K562 (cell line): ENCODE results near the gene NR1D1. TPM values are rescaled to one million over a fixed set of nuclear protein-coding genes. Genes with fewer than 3 reads are reported as not detected.

Experiments used
- ATAC-seq: fragments of 200-7000 bp; cut with Tn5 transposase; 3 replicates; pipeline ENCODE4 v1.9.1; 2020; ENCODE audit warnings: moderate library complexity
- BruUV-seq: library from RNA; stranded (reverse); fragments of 400-500 nt; replicated peaks from 2 replicates; lab custom pipeline; 2021; lab: Mats Ljungman, UMichigan
- CTCF ChIA-PET: fragments of 300-600 bp; formaldehyde crosslinking; extraction: SDS; loops from one replicate; lab custom pipeline; 2021; ENCODE audit warnings: low intra/inter-chr PET ratio; lab: Yijun Ruan, JAX
- POLR2A ChIA-PET: fragments of 300-600, 350-650 bp; sonication (Branson Sonifier 250); formaldehyde crosslinking; extraction: SDS; loops from one replicate; lab custom pipeline; 2021; ENCODE audit warnings: antibody characterized with exemption, inconsistent platforms; lab: Yijun Ruan, JAX
- DNase-seq, 4 experiments: peaks; one replicate each; pipeline versions ENCODE4 v3.0.0 to v3.0.0-alpha.2; 2011 to 2018; ENCODE audit warnings: low spot score in 3 of 4, mixed read lengths in 3 of 4; ENCODE audit errors: extremely low read depth in 1 of 4
- FAIRE-seq: peaks from 2 replicates; lab custom pipeline; 2011; peaks lifted over from hg19 to GRCh38; lab: Jason Lieb, UNC
- H2AFZ ChIP-seq: 2 replicates; pipeline ENCODE4 v1.6.0; 2011; ENCODE audit warnings: low read depth, low read length, control low read depth, inconsistent platforms
- H3K27ac ChIP-seq: fragments of 200-600 bp; 3 replicates; pipeline ENCODE4 v1.8.0; 2011; ENCODE audit warnings: low read depth, mild to moderate bottlenecking, control low read depth, inconsistent platforms, low read length, moderate library complexity, mixed read lengths; ENCODE audit errors: extremely low read depth
- H3K27me3 ChIP-seq, 2 experiments: fragments of 300-600 bp in 1 of 2; 2 replicates in 1 of 2; 3 replicates in 1 of 2; pipeline versions ENCODE4 v1.6.0 to v1.8.0; 2011; ENCODE audit warnings: inconsistent platforms in 2 of 2, low read length in 2 of 2, mild to moderate bottlenecking in 1 of 2, mixed read lengths in 1 of 2, moderate library complexity in 1 of 2; ENCODE audit not compliant: control insufficient read depth in 2 of 2, insufficient read depth in 2 of 2
- H3K36me3 ChIP-seq: fragments of 300-600 bp; 3 replicates; pipeline ENCODE4 v1.8.0; 2011; ENCODE audit warnings: mild to moderate bottlenecking, low read length, inconsistent platforms; ENCODE audit not compliant: control insufficient read depth, insufficient read depth
- H3K4me1 ChIP-seq, 2 experiments: fragments of 200-600 bp in 1 of 2; replicated peaks in 1 of 2; 2 replicates in 1 of 2; 3 replicates in 1 of 2; pipeline versions ENCODE4 v1.5.1 to v1.8.0; 2011; ENCODE audit warnings: inconsistent platforms in 2 of 2, low read length in 2 of 2, mild to moderate bottlenecking in 1 of 2, mixed read lengths in 1 of 2, moderate library complexity in 1 of 2; ENCODE audit not compliant: control insufficient read depth in 2 of 2, insufficient read depth in 2 of 2
- H3K4me2 ChIP-seq: 2 replicates; pipeline ENCODE4 v1.6.1; 2011; ENCODE audit warnings: low read length, control low read depth, inconsistent platforms, mixed read lengths; ENCODE audit not compliant: insufficient read depth
- H3K4me3 ChIP-seq: fragments of 200-600 bp; sonication (generic), shearing (Covaris generic); 2 replicates; pipeline ENCODE4 v1.5.1; 2016; ENCODE audit warnings: control low read depth, inconsistent platforms
- H3K79me2 ChIP-seq: fragments of 200-600 bp; 3 replicates; pipeline ENCODE4 v1.8.0; 2011; ENCODE audit warnings: low read length, inconsistent platforms; ENCODE audit not compliant: control insufficient read depth, insufficient read depth
- H3K9ac ChIP-seq, 2 experiments: 2 replicates each; pipeline versions ENCODE4 v1.6.0 to v1.6.1; 2011; ENCODE audit warnings: low read depth in 2 of 2, low read length in 2 of 2, control low read depth in 1 of 2, inconsistent platforms in 1 of 2, mild to moderate bottlenecking in 1 of 2, mixed read lengths in 1 of 2; ENCODE audit not compliant: insufficient read depth in 1 of 2
- H3K9me1 ChIP-seq: one replicate; pipeline ENCODE4 v1.6.0; 2011; ENCODE audit warnings: inconsistent platforms, mild to moderate bottlenecking, low read length, moderate library complexity; ENCODE audit not compliant: control insufficient read depth, insufficient read depth
- H3K9me3 ChIP-seq: replicated peaks from 2 replicates; pipeline ENCODE4 v1.5.1; 2011; ENCODE audit warnings: low read depth, low read length, inconsistent platforms; ENCODE audit not compliant: control insufficient read depth, insufficient read depth
- H4K20me1 ChIP-seq: replicated peaks from 2 replicates; pipeline ENCODE4 v1.6.1; 2011; ENCODE audit warnings: low read length, inconsistent platforms, mixed read lengths; ENCODE audit not compliant: control insufficient read depth, insufficient read depth
- EGR1 ChIP-seq: fragments of 450-650 bp; conservative IDR thresholded peaks from 2 replicates; pipeline ENCODE4 v1.6.1; 2017; ENCODE audit warnings: mild to moderate bottlenecking
- HDAC1 ChIP-seq, 2 experiments: fragments of 450-650 bp; IDR thresholded peaks; 2 replicates each; pipeline ENCODE4 v1.6.1; 2016 to 2017; ENCODE audit warnings: inconsistent platforms in 1 of 2, mild to moderate bottlenecking in 1 of 2, moderate library complexity in 1 of 2
- KDM1A ChIP-seq, 2 experiments: fragments of 450-650 bp; IDR thresholded peaks; 2 replicates each; pipeline ENCODE4 v1.6.1; 2016; ENCODE audit warnings: mild to moderate bottlenecking in 2 of 2
- MCM3 ChIP-seq: fragments of 450-650 bp; IDR thresholded peaks from 2 replicates; pipeline ENCODE4 v1.6.1; 2016
- MTA1 ChIP-seq: fragments of 450-650 bp; IDR thresholded peaks from 2 replicates; pipeline ENCODE4 v1.6.1; 2017; ENCODE audit warnings: borderline replicate concordance
- NCOA4 ChIP-seq: fragments of 450-650 bp; IDR thresholded peaks from 2 replicates; pipeline ENCODE4 v1.6.1; 2018; ENCODE audit warnings: mild to moderate bottlenecking; ENCODE audit not compliant: partially characterized antibody
- SMARCA5 ChIP-seq: fragments of 450-650 bp; IDR thresholded peaks from 2 replicates; pipeline ENCODE4 v1.6.1; 2016
- WGBS: fragments of 100-300 bp; shearing (Covaris generic); methylation state at CpG from one replicate; pipeline ENCODE4 v1.1.6; 2016; ENCODE audit warnings: low coverage, mixed read lengths; ENCODE audit not compliant: insufficient coverage; ENCODE audit errors: missing lambda C conversion rate; 5-methylcytosine and 5-hydroxymethylcytosine counted together
- in situ Hi-C: fragments of 300-500 bp; cut with MboI; formaldehyde crosslinking; loops from 4 replicates; pipeline ENCODE4 v1.15.0; 2018; ENCODE audit warnings: inconsistent platforms, mixed read lengths
- intact Hi-C: fragments of 100-400 bp; cut with micrococcal nuclease; formaldehyde crosslinking; loops from 2 replicates; pipeline ENCODE4 v1.14.2; 2022
- polyA plus RNA-seq, 8 experiments: library from polyadenylated mRNA; depleted of rRNA in 4 of 8; stranded (reverse) in 5 of 8; unstranded in 3 of 8; fragments of >200 nt; fragmentation: Nextera tagmentation in 2 of 8; fragmentation: Illumina TruSeq in 1 of 8; extraction: Ambion mirVana in 2 of 8; extraction: Trizol in 1 of 8; gene quantifications; 2 replicates each; pipeline versions ENCODE4 v1.2.1 to v1.2.3, GENCODE V29; 2011 to 2014; ENCODE audit warnings: inconsistent platforms in 1 of 8, missing spikeins in 1 of 8
- total RNA-seq, 7 experiments: library from RNA; depleted of rRNA in 6 of 7; stranded (reverse); fragments of >200 nt in 6 of 7; fragmentation: Illumina TruSeq in 2 of 7; extraction: Trizol in 2 of 7; gene quantifications; 2 replicates each; pipeline versions ENCODE4 v1.2.1 to v1.2.3, GENCODE V29; 2011 to 2021; ENCODE audit warnings: low replicate concordance in 1 of 7
- TF ChIP-seq, protein P1 (sequence below): sonication (generic); formaldehyde crosslinking; IDR thresholded peaks from 2 replicates; pipeline ENCODE4 v1.9.0; 2022; ENCODE audit warnings: mild to moderate bottlenecking, missing genetic modification reagents

The NR1D1 gene
- total and polyA plus RNA-seq, 9 of the 15 experiments (the other 6 are each of a cell fraction or from before 2014, with no cell fraction given): 0.25 to 7.7 (median 0.65) TPM

GRCh38 chr17:40104594-40105486 lies 4.5 kb upstream of the NR1D1 start:
- intact Hi-C loops (no loop called here), in situ Hi-C loops (no loop called here)
- Histone ChIP-seq H3K9ac (peak overlapping the region in 1 of 2 experiments; percentile 29; a peak in 1 of 4 replicates), H2AFZ (peak overlapping the region; percentile 10; the same call in 1 of the 2 replicates), H3K36me3 (no peaks in the 10 kb centered on the region), H3K9me3 (no peaks in the 10 kb centered on the region), H3K4me3 (no peak overlapping the region), H4K20me1 (no peaks in the 10 kb centered on the region), H3K27ac (no peak overlapping the region), H3K9me1 (no peaks in the 10 kb centered on the region), H3K4me1 (peaks cover 55 to 58% of the 10 kb centered on the region in 2 experiments), H3K79me2 (peaks cover 6% of the 10 kb centered on the region), H3K4me2 (no peak overlapping the region), H3K27me3 (no peaks in the 10 kb centered on the region)
- ATAC-seq (no peak), DNase-seq (no peak), FAIRE-seq (no peak)
- WGBS: 43% methylated on average over 3 of the region's 3 CpGs
- ChIA-PET POLR2A (interaction anchor here (0.7 to 1.2 kb wide), 2 partner anchors 17 to 35 kb away, joined by 3 to 5 read pairs; partner anchors contain the start of gene CASC3), CTCF (no interaction called here)
- no TSS peak for BruUV-seq
- TF ChIP-seq MTA1: peak; percentile 51; the same call in 1 of the 2 replicates
- TF ChIP-seq HDAC1 (IDR thresholded peaks at IDR 0.05): 0 out of 4 replicates have a peak, but pooled peaks of 1 of the 2 experiments have one; percentile 30
- TF ChIP-seq EGR1: 0 out of 2 replicates have a peak, but pooled peaks have one; percentile 5
- TF ChIP-seq SMARCA5: 0 out of 2 replicates have a peak, but pooled peaks have one; percentile 33
- no peak for TF ChIP-seq NCOA4
- TF ChIP-seq, protein P1, sequence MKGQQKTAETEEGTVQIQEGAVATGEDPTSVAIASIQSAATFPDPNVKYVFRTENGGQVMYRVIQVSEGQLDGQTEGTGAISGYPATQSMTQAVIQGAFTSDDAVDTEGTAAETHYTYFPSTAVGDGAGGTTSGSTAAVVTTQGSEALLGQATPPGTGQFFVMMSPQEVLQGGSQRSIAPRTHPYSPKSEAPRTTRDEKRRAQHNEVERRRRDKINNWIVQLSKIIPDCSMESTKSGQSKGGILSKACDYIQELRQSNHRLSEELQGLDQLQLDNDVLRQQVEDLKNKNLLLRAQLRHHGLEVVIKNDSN (CRISPR knock-in tag): no peak
- 0 out of 2 replicates have a peak, but pooled peaks have one; percentile 65 for TF ChIP-seq MCM3
- TF ChIP-seq KDM1A (IDR thresholded peaks at IDR 0.05): peak in 1 of 2 experiments; percentile 75; a peak in 2 of 4 replicates
